CD4-positive, alpha-beta memory T cell (primary cell): ENCODE data around the gene CNNM3. TPM values are rescaled to one million over a fixed set of nuclear protein-coding genes. Genes with fewer than 3 reads are reported as not detected.

Experiments used
- CTCF ChIA-PET: fragments of 350-600 bp; sonication (Branson Sonifier 250); formaldehyde crosslinking; loops from one replicate; lab custom pipeline; 2021; ENCODE audit warnings: inconsistent platforms; ENCODE audit not compliant: partially characterized antibody; lab: Charles Lee
- POLR2A ChIA-PET: fragments of 350-600 bp; sonication (Branson Sonifier 250); formaldehyde crosslinking; loops from one replicate; lab custom pipeline; 2021; ENCODE audit not compliant: partially characterized antibody; lab: Charles Lee
- DNase-seq, 5 donors: peaks; one replicate each; pipeline versions ENCODE4 v3.0.0 to v3.0.0-alpha.2; 2020 to 2022; ENCODE audit warnings: mixed read lengths in 1 of 5
- H3K27ac ChIP-seq: one replicate; pipeline ENCODE4 v1.7.0; 2013; ENCODE audit warnings: low read depth, low read length
- H3K27me3 ChIP-seq: 2 replicates; pipeline ENCODE4 v1.7.0; 2013; ENCODE audit warnings: mild to moderate bottlenecking, low read length, moderate library complexity; ENCODE audit not compliant: insufficient read depth
- H3K36me3 ChIP-seq: 2 replicates; pipeline ENCODE4 v1.7.0; 2013; ENCODE audit warnings: mild to moderate bottlenecking, low read length, moderate library complexity; ENCODE audit not compliant: insufficient read depth
- H3K4me1 ChIP-seq: 2 replicates; pipeline ENCODE4 v1.7.0; 2013; ENCODE audit warnings: mild to moderate bottlenecking, low read length, moderate library complexity; ENCODE audit not compliant: insufficient read depth
- H3K4me3 ChIP-seq, 2 donors: one replicate each; pipeline ENCODE4 v1.7.0; 2013; ENCODE audit warnings: low read length in 2 of 2, mild to moderate bottlenecking in 1 of 2
- H3K9me3 ChIP-seq, 2 donors: one replicate each; pipeline ENCODE4 v1.7.0; 2013; ENCODE audit warnings: low read length in 2 of 2, control low read depth in 1 of 2; ENCODE audit not compliant: control insufficient read depth in 1 of 2
- H3K27ac Mint-ChIP-seq, 7 donors: one replicate each; pipeline ENCODE4 v1.8.0; 2020 to 2021; ENCODE audit warnings: mixed read lengths in 7 of 7, mild to moderate bottlenecking in 6 of 7, inconsistent platforms in 3 of 7, moderate library complexity in 3 of 7
- H3K27me3 Mint-ChIP-seq, 2 donors: one replicate each; pipeline ENCODE4 v1.8.0; 2020 to 2021; ENCODE audit warnings: mixed read lengths in 2 of 2
- H3K36me3 Mint-ChIP-seq, 2 donors: one replicate each; pipeline ENCODE4 v1.8.0; 2020 to 2021; ENCODE audit warnings: mixed read lengths in 2 of 2, inconsistent platforms in 1 of 2, mild to moderate bottlenecking in 1 of 2
- H3K4me1 Mint-ChIP-seq, 4 donors: one replicate each; pipeline ENCODE4 v1.8.0; 2020 to 2021; ENCODE audit warnings: mixed read lengths in 4 of 4, mild to moderate bottlenecking in 1 of 4
- H3K4me3 Mint-ChIP-seq, 8 donors: one replicate each; pipeline ENCODE4 v1.8.0; 2020 to 2021; ENCODE audit warnings: mixed read lengths in 8 of 8, mild to moderate bottlenecking in 7 of 8, moderate library complexity in 6 of 8, inconsistent platforms in 3 of 8
- H3K9me3 Mint-ChIP-seq, 8 donors: one replicate each; pipeline ENCODE4 v1.8.0; 2020 to 2021; ENCODE audit warnings: mixed read lengths in 8 of 8, mild to moderate bottlenecking in 5 of 8, inconsistent platforms in 3 of 8, moderate library complexity in 1 of 8
- intact Hi-C: fragments of 100-400 bp; cut with micrococcal nuclease; formaldehyde crosslinking; loops from one replicate; pipeline ENCODE4 v1.15.1; 2023
- microRNA-seq: library from miRNA; unstranded; fragments of <30 nt; microRNA quantifications from one replicate; pipeline ENCODE4 v1.2.0, GENCODE V29; 2021; ENCODE audit warnings: borderline replicate concordance, borderline number of aligned reads, borderline microRNAs expressed, mixed read lengths
- polyA plus RNA-seq, 2 donors: library from polyadenylated mRNA; unstranded; fragments of 300-500 nt; fragmentation: Illumina TruSeq; gene quantifications; one replicate each; pipeline ENCODE4 v1.2.3, GENCODE V29; 2021
- total RNA-seq, 2 experiments: library from RNA; stranded (reverse); gene quantifications; one replicate each; pipeline ENCODE4 v1.2.3, GENCODE V29; 2021

Gene CNNM3
- total and polyA plus RNA-seq, 4 experiments from 2014 or later, result 3.7 to 57.4 (median 34.1) TPM

- Mint-ChIP-seq H3K4me3 (no peak overlapping the region), H3K4me1 (peaks cover 4 to 13% (median 8%) of the 10 kb centered on the region in 4 donors), H3K27ac (no peak overlapping the region), H3K36me3 (no peaks in the 10 kb centered on the region), H3K27me3 (no peaks in the 10 kb centered on the region), H3K9me3 (peaks cover 0 to 1% (median 0%) of the 10 kb centered on the region in 8 donors)
- Histone ChIP-seq H3K4me3 (no peak overlapping the region), H3K27ac (no peak overlapping the region), H3K9me3 (no peaks in the 10 kb centered on the region), H3K27me3 (no peaks in the 10 kb centered on the region), H3K4me1 (peaks cover 2% of the 10 kb centered on the region), H3K36me3 (no peaks in the 10 kb centered on the region)
- no peak for DNase-seq
- ChIA-PET CTCF (no interaction called here), POLR2A (interaction anchor here (1.3 to 2.5 kb wide), 2 partner anchors 21 to 30 kb away, joined by 3 to 9 read pairs; no protein-coding TSS in a partner anchor)
- intact Hi-C loops, result no loop called here
Observed at GRCh38 chr2:96883306-96883705, 67.2 kb downstream of the CNNM3 start.

Small RNA genes lying within 50 kb of the gene (microRNA-seq; reads per million reads assigned to microRNA genes)
- gene MIR3127, result not detected

Other genes starting within 250 kb of the CNNM3 start
- gene KANSL3, start 178.0 kb upstream of the CNNM3 start, total RNA-seq, result 10 to 100 TPM; 63.3 to 69.7 TPM
- gene KANSL3, start 178.0 kb upstream of the CNNM3 start, polyA plus RNA-seq, result 10 to 100 TPM; 13.3 to 17.0 TPM
- gene FER1L5, start 173.5 kb upstream of the CNNM3 start, total RNA-seq, result not detected
- not detected for gene FER1L5, start 173.5 kb upstream of the CNNM3 start, polyA plus RNA-seq
- gene LMAN2L, start 76.2 kb upstream of the CNNM3 start, total RNA-seq, result 10 to 100 TPM; 10.1 to 12.6 TPM
- 10 to 100 TPM; 21.3 to 22.4 TPM for gene LMAN2L, start 76.2 kb upstream of the CNNM3 start, polyA plus RNA-seq
- gene CNNM4, start 55.4 kb upstream of the CNNM3 start, total RNA-seq, result 1 to 10 TPM; 6.7 to 7.2 TPM
- gene CNNM4, start 55.4 kb upstream of the CNNM3 start, polyA plus RNA-seq, result 1 to 10 TPM in 1 of 2 donors, under 1 TPM in 1; 0.94 to 5.3 TPM
- gene ANKRD23, start 27.8 kb downstream of the CNNM3 start, total RNA-seq, result 10 to 100 TPM; 19.4 to 19.7 TPM
- gene ANKRD23, start 27.8 kb downstream of the CNNM3 start, polyA plus RNA-seq, result 1 to 10 TPM in 1 of 2 donors, not detected in 1; 1.5 TPM
- gene ANKRD39, start 41.7 kb downstream of the CNNM3 start, total RNA-seq, result 10 to 100 TPM; 24.4 to 24.5 TPM
- 10 to 100 TPM; 18.7 to 42.5 TPM for gene ANKRD39, start 41.7 kb downstream of the CNNM3 start, polyA plus RNA-seq
- gene SEMA4C, start 53.8 kb downstream of the CNNM3 start, total RNA-seq, result 10 to 100 TPM; 72.6 to 77.0 TPM
- gene SEMA4C, start 53.8 kb downstream of the CNNM3 start, polyA plus RNA-seq, result 1 to 10 TPM; 2.3 to 8.1 TPM
- 1 to 10 TPM in 1 of 2 experiments, under 1 TPM in 1; 0.73 to 1.0 TPM for gene FAM178B, start 170.3 kb downstream of the CNNM3 start, total RNA-seq
- not detected for gene FAM178B, start 170.3 kb downstream of the CNNM3 start, polyA plus RNA-seq